IMR-90 (cell line): ENCODE data around the gene ALPK3. TPM values are rescaled to one million over a fixed set of nuclear protein-coding genes. Genes with fewer than 3 reads are reported as not detected.

Source experiments
- ATAC-seq: fragments of 200-7000 bp; cut with Tn5 transposase; 2 replicates; pipeline ENCODE4 v1.9.1; 2020; ENCODE audit warnings: low read depth, mild to moderate bottlenecking, moderate library complexity
- BruUV-seq: library from RNA; stranded (reverse); fragments of 400-500 nt; replicated peaks from 2 replicates; lab custom pipeline; 2021; lab: Mats Ljungman, UMichigan
- CTCF ChIA-PET: fragments of 300-600 bp; formaldehyde crosslinking; extraction: SDS; loops from one replicate; lab custom pipeline; 2021; ENCODE audit warnings: antibody characterized with exemption; lab: Yijun Ruan, JAX
- POLR2A ChIA-PET: fragments of 300-600 bp; sonication (Branson Sonifier 250); formaldehyde crosslinking; loops from one replicate; lab custom pipeline; 2022; ENCODE audit warnings: antibody characterized with exemption; ENCODE audit not compliant: unreplicated experiment; lab: Charles Lee
- DNase-seq: peaks from one replicate; pipeline ENCODE4 v3.0.0; 2013
- H2AFZ ChIP-seq: replicated peaks from 2 replicates; pipeline ENCODE3; 2013; ENCODE audit warnings: low read length, mild to moderate bottlenecking; ENCODE audit not compliant: poor library complexity
- H2AK5ac ChIP-seq: 2 replicates; pipeline ENCODE4 v1.6.1; 2013; ENCODE audit warnings: low read depth, low read length, inconsistent platforms
- H2AK9ac ChIP-seq: replicated peaks from 2 replicates; pipeline ENCODE3; 2013; ENCODE audit warnings: mild to moderate bottlenecking, low read depth, low read length, moderate library complexity; ENCODE audit not compliant: poor library complexity
- H2BK120ac ChIP-seq: 2 replicates; pipeline ENCODE4 v1.6.1; 2013; ENCODE audit warnings: low read depth, low read length, inconsistent platforms
- H2BK15ac ChIP-seq: 3 replicates; pipeline ENCODE4 v1.6.1; 2013; ENCODE audit warnings: low read depth, low read length, inconsistent platforms
- H2BK20ac ChIP-seq: 2 replicates; pipeline ENCODE4 v1.6.1; 2013; ENCODE audit warnings: low read depth, mild to moderate bottlenecking, inconsistent platforms, low read length, moderate library complexity
- H2BK5ac ChIP-seq: 2 replicates; pipeline ENCODE4 v1.6.1; 2013; ENCODE audit warnings: mild to moderate bottlenecking, low read depth, low read length, inconsistent platforms; ENCODE audit not compliant: poor library complexity, severe bottlenecking
- H3K14ac ChIP-seq: replicated peaks from 2 replicates; pipeline ENCODE4 v1.6.1; 2013; ENCODE audit warnings: low read depth, low read length, inconsistent platforms
- H3K18ac ChIP-seq: 2 replicates; pipeline ENCODE4 v1.6.1; 2013; ENCODE audit warnings: low read depth, low read length, control low read depth
- H3K23ac ChIP-seq: 2 replicates; pipeline ENCODE4 v1.6.1; 2013; ENCODE audit warnings: low read depth, low read length, inconsistent platforms
- H3K27ac ChIP-seq: 2 replicates; pipeline ENCODE4 v1.5.1; 2013; ENCODE audit warnings: mild to moderate bottlenecking, control low read depth, low read length; ENCODE audit not compliant: insufficient read depth
- H3K27me3 ChIP-seq: 2 replicates; pipeline ENCODE4 v1.6.1; 2013; ENCODE audit warnings: low read length; ENCODE audit not compliant: control insufficient read depth, insufficient read depth
- H3K36me3 ChIP-seq: 2 replicates; pipeline ENCODE4 v1.6.1; 2013; ENCODE audit warnings: low read length, mixed read lengths; ENCODE audit not compliant: control insufficient read depth, insufficient read depth
- H3K4ac ChIP-seq: 2 replicates; pipeline ENCODE4 v1.6.1; 2013; ENCODE audit warnings: low read depth, low read length, inconsistent platforms
- H3K4me1 ChIP-seq: 2 replicates; pipeline ENCODE4 v1.6.1; 2013; ENCODE audit warnings: low read length, mixed read lengths; ENCODE audit not compliant: control insufficient read depth, insufficient read depth
- H3K4me2 ChIP-seq: 2 replicates; pipeline ENCODE4 v1.6.1; 2013; ENCODE audit warnings: low read depth, mild to moderate bottlenecking, control low read depth, low read length, moderate library complexity
- H3K4me3 ChIP-seq: 2 replicates; pipeline ENCODE4 v1.5.1; 2013; ENCODE audit warnings: low read depth, mild to moderate bottlenecking, control low read depth, low read length, moderate library complexity; ENCODE audit not compliant: insufficient read depth
- H3K56ac ChIP-seq: 2 replicates; pipeline ENCODE4 v1.6.1; 2013; ENCODE audit warnings: low read length, inconsistent platforms; ENCODE audit not compliant: insufficient read depth; ENCODE audit errors: extremely low read depth
- H3K79me1 ChIP-seq, 2 experiments: 2 replicates each; pipeline ENCODE4 v1.6.1; 2013; ENCODE audit warnings: low read length in 2 of 2, inconsistent platforms in 1 of 2, low read depth in 1 of 2
- H3K9ac ChIP-seq: 2 replicates; pipeline ENCODE4 v1.6.1; 2013; ENCODE audit warnings: low read depth, low read length, control low read depth
- H3K9me1 ChIP-seq: 2 replicates; pipeline ENCODE4 v1.6.1; 2013; ENCODE audit warnings: low read length, inconsistent platforms; ENCODE audit not compliant: insufficient read depth
- H3K9me3 ChIP-seq: 2 replicates; pipeline ENCODE4 v1.6.1; 2013; ENCODE audit warnings: low read length; ENCODE audit not compliant: control insufficient read depth, insufficient read depth
- H4K20me1 ChIP-seq: 2 replicates; pipeline ENCODE4 v1.6.1; 2013; ENCODE audit warnings: low read length, inconsistent platforms; ENCODE audit not compliant: insufficient read depth
- H4K5ac ChIP-seq: 2 replicates; pipeline ENCODE4 v1.6.1; 2013; ENCODE audit warnings: mild to moderate bottlenecking, low read depth, low read length, control low read depth
- H4K8ac ChIP-seq, 2 experiments: 2 replicates each; pipeline ENCODE4 v1.6.1; 2013; ENCODE audit warnings: low read depth in 2 of 2, low read length in 2 of 2, control low read depth in 1 of 2, inconsistent platforms in 1 of 2
- H4K91ac ChIP-seq: 2 replicates; pipeline ENCODE4 v1.6.1; 2013; ENCODE audit warnings: low read depth, low read length, inconsistent platforms; ENCODE audit not compliant: insufficient read depth
- BHLHE40 ChIP-seq: fragments of 150-350 bp; IDR thresholded peaks from 2 replicates; pipeline ENCODE4 v1.6.1; 2016; ENCODE audit warnings: mild to moderate bottlenecking, low read depth, low read length
- CEBPB ChIP-seq: IDR thresholded peaks from 2 replicates; pipeline ENCODE4 v1.6.1; 2012; ENCODE audit warnings: low read depth, low read length, improper control_type of control experiment
- CHD1 ChIP-seq: IDR thresholded peaks from 2 replicates; pipeline ENCODE4 v1.6.1; 2012; ENCODE audit warnings: low read depth, low read length, improper control_type of control experiment
- FOS ChIP-seq: fragments of 150-350 bp; IDR thresholded peaks from 2 replicates; pipeline ENCODE4 v1.6.1; 2016; ENCODE audit warnings: low read depth, low read length
- MAFK ChIP-seq: IDR thresholded peaks from 2 replicates; pipeline ENCODE4 v1.6.1; 2012; ENCODE audit warnings: low read depth, low read length, improper control_type of control experiment
- MAZ ChIP-seq: IDR thresholded peaks from 2 replicates; pipeline ENCODE4 v1.6.1; 2012; ENCODE audit warnings: low read depth, mild to moderate bottlenecking, low read length, improper control_type of control experiment, moderate library complexity, borderline replicate concordance
- MXI1 ChIP-seq: IDR thresholded peaks from 2 replicates; pipeline ENCODE4 v1.6.1; 2012; ENCODE audit warnings: low read depth, mild to moderate bottlenecking, low read length, moderate library complexity, borderline replicate concordance
- NFE2L2 ChIP-seq: fragments of 150-350 bp; IDR thresholded peaks from 2 replicates; pipeline ENCODE4 v1.6.1; 2016; ENCODE audit warnings: low read depth, mild to moderate bottlenecking, low read length
- POLR2A ChIP-seq: IDR thresholded peaks from 2 replicates; pipeline ENCODE4 v1.6.1; 2012; ENCODE audit warnings: mild to moderate bottlenecking, low read depth, low read length
- RAD21 ChIP-seq: IDR thresholded peaks from 2 replicates; pipeline ENCODE4 v1.6.1; 2012; ENCODE audit warnings: low read length, improper control_type of control experiment
- RCOR1 ChIP-seq: IDR thresholded peaks from 2 replicates; pipeline ENCODE4 v1.6.1; 2012; ENCODE audit warnings: mild to moderate bottlenecking, low read length, improper control_type of control experiment; ENCODE audit not compliant: insufficient replicate concordance
- RFX5 ChIP-seq: IDR thresholded peaks from 2 replicates; pipeline ENCODE4 v1.8.0; 2012; ENCODE audit warnings: low read depth, mild to moderate bottlenecking, low read length, moderate library complexity
- SMC3 ChIP-seq: fragments of 150-350 bp; IDR thresholded peaks from 2 replicates; pipeline ENCODE4 v1.6.1; 2016; ENCODE audit warnings: low read depth, mild to moderate bottlenecking, antibody characterized with exemption, low read length, moderate library complexity
- WGBS, 2 experiments: methylation state at CpG; one replicate each; pipeline versions ENCODE4 v1.1.5 to v1.1.7; 2013; ENCODE audit warnings: missing lambda C conversion rate in 2 of 2; ENCODE audit not compliant: insufficient read length in 1 of 2; ENCODE audit errors: extremely low coverage in 2 of 2; 5-methylcytosine and 5-hydroxymethylcytosine counted together
- dilution Hi-C: fragments of 300-500 bp; cut with HindIII; formaldehyde crosslinking; loops from one replicate; pipeline ENCODE4 v1.14.3; 2018; ENCODE audit warnings: low sequenced_read_pairs; ENCODE audit not compliant: unreplicated experiment
- in situ Hi-C: fragments of 300-500 bp; cut with MboI; formaldehyde crosslinking; loops from 3 replicates; pipeline ENCODE4 v1.14.3; 2019; ENCODE audit warnings: low sequenced_read_pairs, inconsistent platforms, mixed read lengths
- intact Hi-C: fragments of 100-400 bp; cut with micrococcal nuclease; formaldehyde crosslinking; loops from 2 replicates; pipeline ENCODE4 v1.10.0; 2022
- polyA plus RNA-seq, 3 experiments: library from polyadenylated mRNA; depleted of rRNA; stranded (reverse); fragments of >200 nt; gene quantifications; 2 replicates each; pipeline ENCODE4 v1.2.3, GENCODE V29; 2012; ENCODE audit warnings: low replicate concordance in 1 of 3
- total RNA-seq: library from RNA; depleted of rRNA; stranded (reverse); fragments of >200 nt; gene quantifications from 2 replicates; pipeline ENCODE4 v1.2.3, GENCODE V29; 2012
- TF ChIP-seq, protein P1 (sequence below): fragments of 150-350 bp; IDR thresholded peaks from 2 replicates; pipeline ENCODE4 v1.6.1; 2017; ENCODE audit warnings: mild to moderate bottlenecking, antibody characterized with exemption, low read length, low read depth
- TF ChIP-seq, protein P2 (sequence below): conservative IDR thresholded peaks from 2 replicates; pipeline ENCODE4 v1.5.1; 2012; ENCODE audit warnings: mild to moderate bottlenecking, low read depth, low read length, improper control_type of control experiment
- TF ChIP-seq, protein P3 (sequence below): fragments of 150-350 bp; IDR thresholded peaks from 2 replicates; pipeline ENCODE4 v1.6.1; 2016; ENCODE audit warnings: low read depth, mild to moderate bottlenecking, low read length, moderate library complexity, borderline replicate concordance

The ALPK3 gene
- total and polyA plus RNA-seq, 2 of the 4 experiments (the other 2 are of a cell fraction), result under 0.01 to 0.26 TPM

DNA sequence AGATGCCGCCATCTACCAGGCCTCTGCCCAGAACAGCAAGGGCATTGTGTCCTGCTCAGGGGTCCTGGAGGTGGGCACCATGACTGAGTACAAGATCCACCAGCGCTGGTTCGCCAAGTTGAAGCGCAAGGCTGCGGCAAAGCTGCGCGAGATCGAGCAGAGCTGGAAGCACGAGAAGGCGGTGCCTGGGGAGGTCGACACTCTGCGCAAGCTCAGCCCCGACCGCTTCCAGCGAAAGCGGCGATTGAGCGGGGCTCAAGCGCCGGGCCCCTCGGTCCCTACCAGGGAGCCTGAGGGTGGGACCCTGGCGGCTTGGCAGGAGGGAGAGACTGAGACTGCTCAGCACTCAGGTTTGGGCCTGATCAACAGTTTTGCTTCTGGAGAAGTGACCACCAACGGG, 22.6 kb downstream of the ALPK3 start:
- Histone ChIP-seq H2BK15ac (no peak overlapping the region), H4K20me1 (no peaks in the 10 kb centered on the region), H2AFZ (no peak overlapping the region), H4K5ac (no peak overlapping the region), H3K27me3 (peaks cover 24% of the 10 kb centered on the region), H2BK20ac (no peak overlapping the region), H2BK5ac (no peak overlapping the region), H3K36me3 (no peaks in the 10 kb centered on the region), H3K4ac (no peak overlapping the region), H3K14ac (no peak overlapping the region), H3K27ac (no peak overlapping the region), H2AK5ac (no peak overlapping the region; the same call in 1 of the 2 replicates), H3K4me3 (no peak overlapping the region), H3K18ac (no peak overlapping the region), H3K9ac (no peak overlapping the region), H3K56ac (no peak overlapping the region), H4K91ac (no peak overlapping the region), H3K79me1 (no peaks in the 10 kb centered on the region), H3K4me1 (no peaks in the 10 kb centered on the region), H3K23ac (no peak overlapping the region), H4K8ac (no peak overlapping the region), H2BK120ac (no peak overlapping the region), H3K9me1 (0 out of 2 replicates have a peak, but pooled peaks cover 3% of the 10 kb centered on the region), H3K4me2 (no peak overlapping the region), H3K9me3 (no peaks in the 10 kb centered on the region), H2AK9ac (no peak overlapping the region)
- ChIA-PET CTCF (no interaction called here), POLR2A (no interaction called here)
- DNase-seq, result no peak
- in situ Hi-C loops, result no loop called here
- dilution Hi-C loops, result no loop called here
- intact Hi-C loops, result no loop called here
- no TSS peak for BruUV-seq
- no peak for ATAC-seq
- 98% methylated on average over 22 of the region's 23 CpGs; no CpG with 5 or more reads in 1 of the 2 experiments for WGBS, 2 experiments
- no peak for TF ChIP-seq SMC3
- no peak for TF ChIP-seq NFE2L2
- no peak for TF ChIP-seq MAFK
- no peak for TF ChIP-seq RCOR1
- TF ChIP-seq MAZ, result no peak
- TF ChIP-seq, protein P1, sequence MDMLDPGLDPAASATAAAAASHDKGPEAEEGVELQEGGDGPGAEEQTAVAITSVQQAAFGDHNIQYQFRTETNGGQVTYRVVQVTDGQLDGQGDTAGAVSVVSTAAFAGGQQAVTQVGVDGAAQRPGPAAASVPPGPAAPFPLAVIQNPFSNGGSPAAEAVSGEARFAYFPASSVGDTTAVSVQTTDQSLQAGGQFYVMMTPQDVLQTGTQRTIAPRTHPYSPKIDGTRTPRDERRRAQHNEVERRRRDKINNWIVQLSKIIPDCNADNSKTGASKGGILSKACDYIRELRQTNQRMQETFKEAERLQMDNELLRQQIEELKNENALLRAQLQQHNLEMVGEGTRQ, result no peak
- TF ChIP-seq RAD21, result no peak
- no peak for TF ChIP-seq BHLHE40
- TF ChIP-seq CHD1, result no peak
- TF ChIP-seq RFX5, result no peak
- TF ChIP-seq FOS, result no peak
- TF ChIP-seq POLR2A, result no peak
- no peak for TF ChIP-seq CEBPB
- TF ChIP-seq, protein P2, sequence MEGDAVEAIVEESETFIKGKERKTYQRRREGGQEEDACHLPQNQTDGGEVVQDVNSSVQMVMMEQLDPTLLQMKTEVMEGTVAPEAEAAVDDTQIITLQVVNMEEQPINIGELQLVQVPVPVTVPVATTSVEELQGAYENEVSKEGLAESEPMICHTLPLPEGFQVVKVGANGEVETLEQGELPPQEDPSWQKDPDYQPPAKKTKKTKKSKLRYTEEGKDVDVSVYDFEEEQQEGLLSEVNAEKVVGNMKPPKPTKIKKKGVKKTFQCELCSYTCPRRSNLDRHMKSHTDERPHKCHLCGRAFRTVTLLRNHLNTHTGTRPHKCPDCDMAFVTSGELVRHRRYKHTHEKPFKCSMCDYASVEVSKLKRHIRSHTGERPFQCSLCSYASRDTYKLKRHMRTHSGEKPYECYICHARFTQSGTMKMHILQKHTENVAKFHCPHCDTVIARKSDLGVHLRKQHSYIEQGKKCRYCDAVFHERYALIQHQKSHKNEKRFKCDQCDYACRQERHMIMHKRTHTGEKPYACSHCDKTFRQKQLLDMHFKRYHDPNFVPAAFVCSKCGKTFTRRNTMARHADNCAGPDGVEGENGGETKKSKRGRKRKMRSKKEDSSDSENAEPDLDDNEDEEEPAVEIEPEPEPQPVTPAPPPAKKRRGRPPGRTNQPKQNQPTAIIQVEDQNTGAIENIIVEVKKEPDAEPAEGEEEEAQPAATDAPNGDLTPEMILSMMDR, result no peak
- TF ChIP-seq, protein P3, sequence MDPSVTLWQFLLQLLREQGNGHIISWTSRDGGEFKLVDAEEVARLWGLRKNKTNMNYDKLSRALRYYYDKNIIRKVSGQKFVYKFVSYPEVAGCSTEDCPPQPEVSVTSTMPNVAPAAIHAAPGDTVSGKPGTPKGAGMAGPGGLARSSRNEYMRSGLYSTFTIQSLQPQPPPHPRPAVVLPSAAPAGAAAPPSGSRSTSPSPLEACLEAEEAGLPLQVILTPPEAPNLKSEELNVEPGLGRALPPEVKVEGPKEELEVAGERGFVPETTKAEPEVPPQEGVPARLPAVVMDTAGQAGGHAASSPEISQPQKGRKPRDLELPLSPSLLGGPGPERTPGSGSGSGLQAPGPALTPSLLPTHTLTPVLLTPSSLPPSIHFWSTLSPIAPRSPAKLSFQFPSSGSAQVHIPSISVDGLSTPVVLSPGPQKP, result no peak
- TF ChIP-seq MXI1, result no peak
